ENCODE data around the gene PLA2G2C.

GRCh38 chr1:20153000-20153418, 33.3 kb downstream of the PLA2G2C start:
- TF ChIP-seq, protein P1, sequence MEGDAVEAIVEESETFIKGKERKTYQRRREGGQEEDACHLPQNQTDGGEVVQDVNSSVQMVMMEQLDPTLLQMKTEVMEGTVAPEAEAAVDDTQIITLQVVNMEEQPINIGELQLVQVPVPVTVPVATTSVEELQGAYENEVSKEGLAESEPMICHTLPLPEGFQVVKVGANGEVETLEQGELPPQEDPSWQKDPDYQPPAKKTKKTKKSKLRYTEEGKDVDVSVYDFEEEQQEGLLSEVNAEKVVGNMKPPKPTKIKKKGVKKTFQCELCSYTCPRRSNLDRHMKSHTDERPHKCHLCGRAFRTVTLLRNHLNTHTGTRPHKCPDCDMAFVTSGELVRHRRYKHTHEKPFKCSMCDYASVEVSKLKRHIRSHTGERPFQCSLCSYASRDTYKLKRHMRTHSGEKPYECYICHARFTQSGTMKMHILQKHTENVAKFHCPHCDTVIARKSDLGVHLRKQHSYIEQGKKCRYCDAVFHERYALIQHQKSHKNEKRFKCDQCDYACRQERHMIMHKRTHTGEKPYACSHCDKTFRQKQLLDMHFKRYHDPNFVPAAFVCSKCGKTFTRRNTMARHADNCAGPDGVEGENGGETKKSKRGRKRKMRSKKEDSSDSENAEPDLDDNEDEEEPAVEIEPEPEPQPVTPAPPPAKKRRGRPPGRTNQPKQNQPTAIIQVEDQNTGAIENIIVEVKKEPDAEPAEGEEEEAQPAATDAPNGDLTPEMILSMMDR (IDR thresholded peaks at IDR 0.05; ENCODE audit: control extremely low read depth in 1 of 3, insufficient read depth in 1 of 3, low read depth in 1 of 3, low read length in 3 of 3) = no peak
- no peak for TF ChIP-seq PHF8 (conservative IDR thresholded peaks at IDR 0.05; ENCODE audit: low read depth, low read length)
- TF ChIP-seq SP4 (IDR thresholded peaks at IDR 0.05; ENCODE audit: low read length) = no peak

Measured in H1 (cell line).